ENCODE results near the gene PTCHD1. TPM values are rescaled to one million over a fixed set of nuclear protein-coding genes. Genes with fewer than 3 reads are reported as not detected.

PTCHD1 gene
- total and polyA plus RNA-seq, 2 donors from 2014 or later = 0.63 TPM; not detected in 1

- no peak overlapping the region for H3K4me3 ChIP-seq (ENCODE audit: low read length in 3 of 3)
- H3K27me3 ChIP-seq (ENCODE audit: control insufficient read depth, insufficient read depth, low read length) = no peaks in the 10 kb centered on the region
- no peak overlapping the region for H3K9ac ChIP-seq (ENCODE audit: low read length in 3 of 3)
- no peaks in the 10 kb centered on the region for H3K4me1 ChIP-seq (ENCODE audit: control insufficient read depth in 2 of 3, insufficient read depth in 2 of 3, low read depth in 1 of 3, low read length in 3 of 3)
- no peak for FAIRE-seq
- no peak for TF ChIP-seq CTCF (IDR thresholded peaks at IDR 0.05; ENCODE audit: borderline replicate concordance, extremely low read depth, insufficient read depth)
- no peak overlapping the region for H3K27ac ChIP-seq (ENCODE audit: low read depth in 2 of 2, low read length in 2 of 2)
- intact Hi-C loops (cut with DNase I) = no loop called here
- no peak for DNase-seq
- H3K36me3 ChIP-seq (ENCODE audit: control insufficient read depth in 2 of 3, insufficient read depth in 3 of 3, low read length in 3 of 3) = no peaks in the 10 kb centered on the region
- no peaks in the 10 kb centered on the region for H3K9me3 ChIP-seq (ENCODE audit: control insufficient read depth in 2 of 3, insufficient read depth in 1 of 3, low read length in 3 of 3)
Observed at GRCh38 chrX:23311731-23312130, 22.9 kb upstream of the PTCHD1 start.

GRCh38 chrX:23312136-23312535 lies 22.5 kb upstream of the PTCHD1 start:
- Histone ChIP-seq H3K9me3 (ENCODE audit: control insufficient read depth in 2 of 3, insufficient read depth in 1 of 3, low read length in 3 of 3) (no peaks in the 10 kb centered on the region), H3K4me1 (ENCODE audit: control insufficient read depth in 2 of 3, insufficient read depth in 2 of 3, low read depth in 1 of 3, low read length in 3 of 3) (no peaks in the 10 kb centered on the region), H3K36me3 (ENCODE audit: control insufficient read depth in 2 of 3, insufficient read depth in 3 of 3, low read length in 3 of 3) (no peaks in the 10 kb centered on the region), H3K4me3 (ENCODE audit: low read length in 3 of 3) (no peak overlapping the region), H3K27me3 (ENCODE audit: control insufficient read depth, insufficient read depth, low read length) (no peaks in the 10 kb centered on the region), H3K27ac (ENCODE audit: low read depth in 2 of 2, low read length in 2 of 2) (no peak overlapping the region), H3K9ac (ENCODE audit: low read length in 3 of 3) (no peak overlapping the region)
- intact Hi-C loops (cut with DNase I) = no loop called here
- DNase-seq = no peak
- no peak for TF ChIP-seq CTCF (IDR thresholded peaks at IDR 0.05; ENCODE audit: borderline replicate concordance, extremely low read depth, insufficient read depth)
- no peak for FAIRE-seq

GRCh38 chrX:23317799-23318724 lies 16.6 kb upstream of the PTCHD1 start:
- Histone ChIP-seq H3K9me3 (ENCODE audit: control insufficient read depth in 2 of 3, insufficient read depth in 1 of 3, low read length in 3 of 3) (no peaks in the 10 kb centered on the region), H3K36me3 (ENCODE audit: control insufficient read depth in 2 of 3, insufficient read depth in 3 of 3, low read length in 3 of 3) (no peaks in the 10 kb centered on the region), H3K27ac (ENCODE audit: low read depth in 2 of 2, low read length in 2 of 2) (no peak overlapping the region), H3K27me3 (ENCODE audit: control insufficient read depth, insufficient read depth, low read length) (no peaks in the 10 kb centered on the region), H3K4me1 (ENCODE audit: control insufficient read depth in 2 of 3, insufficient read depth in 2 of 3, low read depth in 1 of 3, low read length in 3 of 3) (no peaks in the 10 kb centered on the region), H3K4me3 (ENCODE audit: low read length in 3 of 3) (no peak overlapping the region), H3K9ac (ENCODE audit: low read length in 3 of 3) (no peak overlapping the region)
- no peak for FAIRE-seq
- peak; percentile 53 for TF ChIP-seq CTCF (IDR thresholded peaks at IDR 0.05; ENCODE audit: borderline replicate concordance, extremely low read depth, insufficient read depth)
- peak in 3 of 5 donors; percentile 7 to 33 (median 20) for DNase-seq
- intact Hi-C loops (cut with DNase I) = no loop called here

Data from kidney (tissue), 14 donors.